Measurements from ENCODE around the gene MIDN. TPM values are rescaled to one million over a fixed set of nuclear protein-coding genes. Genes with fewer than 3 reads are reported as not detected.
A peak's percentile ranks its signal among the peaks of the same experiment; 100 is the strongest.

Gene MIDN
- total RNA-seq, 2 experiments from 2014 or later, result 50.1 to 52.9 TPM

DNA sequence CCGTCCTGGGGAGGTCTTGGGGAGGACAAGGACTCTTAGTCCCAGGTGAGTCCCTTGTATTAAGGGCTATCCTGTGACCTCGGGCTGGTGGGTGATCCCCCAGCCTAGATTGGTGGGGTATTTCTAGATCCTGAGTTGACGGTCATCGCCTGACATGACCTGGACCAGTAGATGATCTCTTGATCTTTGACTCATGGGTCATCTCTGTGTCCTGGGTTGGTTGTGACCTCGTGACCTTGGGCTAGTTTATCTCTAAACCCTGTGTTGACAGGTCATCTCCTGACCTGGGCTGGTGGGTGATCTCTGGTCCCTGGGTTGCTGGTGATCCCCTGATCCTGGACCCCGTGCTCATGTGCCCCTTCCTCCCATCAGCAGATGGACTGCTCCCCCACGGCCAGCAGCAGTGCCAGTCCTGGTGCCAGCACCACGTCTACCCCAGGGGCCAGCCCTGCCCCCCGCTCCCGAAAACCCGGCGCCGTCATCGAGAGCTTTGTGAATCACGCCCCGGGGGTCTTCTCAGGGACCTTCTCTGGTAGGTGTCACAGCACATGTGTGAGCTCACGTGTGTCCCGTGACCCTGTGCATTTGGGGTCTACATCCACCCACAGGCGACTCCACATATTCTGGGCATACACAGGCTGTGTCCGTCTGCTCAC is 6.3 kb downstream of the MIDN start:
- Mint-ChIP-seq H3K36me3 (ENCODE audit: low read depth) (peaks cover 32% of the 10 kb centered on the region), H3K4me1 (ENCODE audit: low read depth) (peaks cover 37% of the 10 kb centered on the region), H3K27ac (peak overlapping the region; percentile 70)

GRCh38 chr19:1255186-1256161 is 7.1 kb downstream of the MIDN start:
- no peak for DNase-seq
- Mint-ChIP-seq H3K4me3 (no peak overlapping the region), H3K4me1 (ENCODE audit: low read depth) (peaks cover 38% of the 10 kb centered on the region), H3K36me3 (ENCODE audit: low read depth) (peaks cover 30% of the 10 kb centered on the region), H3K9me3 (no peaks in the 10 kb centered on the region), H3K27ac (peak overlapping the region; percentile 70), H3K27me3 (ENCODE audit: low read depth) (no peaks in the 10 kb centered on the region)
- intact Hi-C loops (cut with micrococcal nuclease), result no loop called here
- CTCF ChIA-PET, result interaction anchor here (0.8 to 3.6 kb wide), 4 partner anchors 11 to 12 kb away, joined by 4 to 24 read pairs (median 6); no protein-coding TSS in a partner anchor

More for the DNA sequence above, 6.3 kb downstream of the MIDN start:
- intact Hi-C loops (cut with micrococcal nuclease), result loop anchor here (5.0 kb wide), 3 partner anchors 187 to 457 kb away; partner anchors contain the start of genes ARHGAP45 and PTBP1
- Mint-ChIP-seq H3K9me3 (no peaks in the 10 kb centered on the region), H3K27me3 (ENCODE audit: low read depth) (no peaks in the 10 kb centered on the region), H3K4me3 (peak overlapping the region; percentile 12)
- CTCF ChIA-PET, result interaction anchor here (0.8 to 3.6 kb wide), 2 partner anchors 11 to 12 kb away, joined by 4 to 24 read pairs; no protein-coding TSS in a partner anchor
- no peak for DNase-seq

DNA sequence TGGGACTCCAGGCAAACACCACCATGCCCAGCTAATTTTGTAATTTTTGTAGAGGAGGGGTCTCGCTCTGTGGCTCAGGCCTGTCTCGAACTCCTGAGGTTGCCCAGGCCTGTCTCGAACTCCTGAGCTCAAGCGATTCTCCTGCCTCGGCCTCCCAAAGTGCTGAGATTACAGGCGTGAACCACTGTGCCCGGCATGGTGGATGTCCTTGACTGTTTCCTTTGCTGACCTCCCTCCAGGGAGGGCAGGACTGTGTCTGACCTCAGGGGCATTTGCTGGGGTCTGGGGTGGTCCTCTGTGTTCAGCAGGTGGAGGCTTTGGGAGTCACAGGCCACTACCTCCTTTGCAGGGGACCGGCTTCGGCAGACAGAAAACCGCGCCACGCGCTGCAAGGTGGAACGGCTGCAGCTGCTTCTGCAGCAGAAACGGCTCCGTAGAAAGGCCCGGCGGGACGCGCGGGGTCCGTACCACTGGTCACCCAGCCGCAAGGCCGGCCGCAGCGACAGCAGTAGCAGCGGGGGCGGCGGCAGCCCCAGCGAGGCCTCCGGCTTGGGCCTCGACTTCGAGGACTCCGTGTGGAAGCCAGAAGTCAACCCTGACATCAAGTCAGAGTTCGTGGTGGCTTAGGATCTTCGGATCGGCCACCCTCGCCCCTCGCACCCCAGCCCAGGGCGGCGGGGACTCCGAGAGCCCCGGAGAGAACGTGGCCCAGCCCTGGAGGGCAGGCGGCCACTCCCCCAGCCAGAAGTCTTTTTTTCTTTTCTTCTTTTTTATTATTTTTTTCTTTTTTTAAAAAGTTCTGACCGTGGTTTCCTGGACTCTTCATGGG is 8.5 kb downstream of the MIDN start:
- H3K4me1 Mint-ChIP-seq (ENCODE audit: low read depth), result peaks cover 44% of the 10 kb centered on the region
- no peak for DNase-seq
- CTCF ChIA-PET, result interaction anchor here (1.5 to 1.9 kb wide), 2 partner anchors 10 to 12 kb away, joined by 6 read pairs; no protein-coding TSS in a partner anchor
- H3K9me3 Mint-ChIP-seq, result no peaks in the 10 kb centered on the region
- H3K4me3 Mint-ChIP-seq, result no peak overlapping the region
- no peaks in the 10 kb centered on the region for H3K27me3 Mint-ChIP-seq (ENCODE audit: low read depth)
- H3K27ac Mint-ChIP-seq, result peak overlapping the region; percentile 70
- H3K36me3 Mint-ChIP-seq (ENCODE audit: low read depth), result peaks cover 23% of the 10 kb centered on the region
- intact Hi-C loops (cut with micrococcal nuclease), result no loop called here

DNA sequence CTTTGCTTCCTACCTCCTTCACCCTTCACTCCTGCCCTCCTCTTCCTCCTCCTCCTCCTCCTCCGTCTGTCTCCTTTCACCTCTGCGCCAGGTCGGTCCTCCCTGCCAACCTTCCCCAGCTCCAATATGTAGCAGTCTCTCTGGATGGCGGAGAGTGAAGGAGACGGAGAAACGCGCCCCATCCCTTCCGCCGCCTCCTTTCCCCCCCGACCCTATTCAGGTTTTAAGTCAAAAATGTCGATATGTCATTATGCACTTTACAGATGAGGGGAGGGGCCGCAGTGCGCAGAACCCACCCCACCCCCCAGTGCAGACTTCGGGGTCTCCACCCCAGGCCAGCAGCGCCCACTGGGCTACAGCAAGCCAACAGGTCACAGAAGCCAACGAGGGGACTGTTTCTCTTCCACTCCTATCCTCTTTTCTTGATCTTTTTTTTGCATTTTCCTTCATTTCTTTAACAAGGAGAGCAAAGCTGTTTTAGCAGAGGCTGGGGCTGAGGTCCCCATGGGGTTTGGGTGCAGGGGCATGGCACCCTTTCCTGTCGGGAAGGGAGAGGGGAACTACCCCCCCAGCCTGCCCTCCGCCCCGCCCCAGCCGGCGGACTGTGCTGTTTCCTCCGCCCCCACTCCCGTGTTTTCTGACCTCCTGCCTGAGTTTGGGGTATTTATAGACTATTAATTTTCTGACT is 9.2 kb downstream of the MIDN start:
- Mint-ChIP-seq H3K27ac (peak overlapping the region; percentile 97), H3K27me3 (ENCODE audit: low read depth) (no peaks in the 10 kb centered on the region), H3K9me3 (no peaks in the 10 kb centered on the region), H3K4me1 (ENCODE audit: low read depth) (peaks cover 48% of the 10 kb centered on the region), H3K4me3 (peak overlapping the region; percentile 42), H3K36me3 (ENCODE audit: low read depth) (peaks cover 21% of the 10 kb centered on the region)
- intact Hi-C loops (cut with micrococcal nuclease), result no loop called here
- no peak for DNase-seq
- CTCF ChIA-PET, result no interaction called here

DNA sequence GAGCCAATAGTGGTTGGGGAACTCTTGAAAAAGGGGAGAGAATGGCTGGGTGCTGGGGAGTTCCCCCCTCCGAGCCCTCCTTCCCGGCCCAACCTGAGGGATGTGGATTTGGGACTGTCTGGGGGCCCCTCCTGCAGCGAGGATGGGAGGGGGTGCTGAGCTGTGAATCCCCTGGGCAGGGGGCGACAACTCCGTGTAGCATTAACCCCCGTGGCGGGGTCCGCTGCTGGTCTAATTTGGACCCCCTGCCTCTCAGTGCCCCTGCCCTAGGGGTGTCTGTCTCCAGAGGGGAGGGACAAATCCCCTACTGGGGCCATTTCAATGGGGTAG is 9.7 kb downstream of the MIDN start:
- peaks cover 52% of the 10 kb centered on the region for H3K4me1 Mint-ChIP-seq (ENCODE audit: low read depth)
- no peaks in the 10 kb centered on the region for H3K9me3 Mint-ChIP-seq
- peaks cover 21% of the 10 kb centered on the region for H3K36me3 Mint-ChIP-seq (ENCODE audit: low read depth)
- no peaks in the 10 kb centered on the region for H3K27me3 Mint-ChIP-seq (ENCODE audit: low read depth)
- H3K4me3 Mint-ChIP-seq, result peak overlapping the region; percentile 49
- H3K27ac Mint-ChIP-seq, result peak overlapping the region; percentile 97
- no peak for DNase-seq
- CTCF ChIA-PET, result no interaction called here
- intact Hi-C loops (cut with micrococcal nuclease), result no loop called here

DNA sequence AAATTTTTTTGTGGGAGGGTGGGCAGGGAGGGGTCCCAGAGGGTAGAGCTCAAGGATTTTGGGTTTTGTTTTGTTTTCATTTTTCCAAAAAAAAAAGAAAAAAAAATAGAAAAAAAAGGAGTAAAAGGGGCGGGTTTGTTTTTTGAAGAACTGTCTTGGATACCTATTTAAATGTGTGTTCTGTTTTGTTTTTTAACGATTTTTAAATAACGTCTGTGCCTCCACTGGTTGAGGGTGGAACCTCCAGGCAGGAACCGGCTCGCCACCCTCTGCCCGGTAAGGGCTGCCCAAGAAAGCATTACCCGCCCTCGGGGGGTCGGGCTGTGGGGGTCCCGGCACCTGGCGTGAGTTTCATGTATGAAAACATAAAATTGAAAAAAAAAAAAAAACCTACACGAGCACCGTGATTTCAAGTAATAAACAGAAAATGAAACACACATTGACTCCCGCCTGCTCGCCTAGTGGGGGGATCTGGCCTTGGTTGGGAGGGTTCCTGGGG is 10.4 kb downstream of the MIDN start:
- Mint-ChIP-seq H3K4me3 (peak overlapping the region; percentile 92), H3K27me3 (ENCODE audit: low read depth) (no peaks in the 10 kb centered on the region), H3K27ac (peak overlapping the region; percentile 97), H3K4me1 (ENCODE audit: low read depth) (peaks cover 51% of the 10 kb centered on the region), H3K9me3 (no peaks in the 10 kb centered on the region), H3K36me3 (ENCODE audit: low read depth) (peaks cover 17% of the 10 kb centered on the region)
- intact Hi-C loops (cut with micrococcal nuclease), result loop anchor here (1.0 kb wide), 1 partner anchor 9 kb away; no protein-coding TSS in a partner anchor
- DNase-seq, result no peak
- CTCF ChIA-PET, result interaction anchor here (0.7 to 11.1 kb wide), 2 partner anchors 10 to 15 kb away, joined by 3 to 233 read pairs; partner anchors contain the start of genes ATP5F1D and CIRBP

GRCh38 chr19:1259206-1259875 is 11.0 kb downstream of the MIDN start:
- DNase-seq, result peak; percentile 80
- Mint-ChIP-seq H3K27ac (peak overlapping the region; percentile 97), H3K36me3 (ENCODE audit: low read depth) (peaks cover 17% of the 10 kb centered on the region), H3K4me1 (ENCODE audit: low read depth) (peaks cover 49% of the 10 kb centered on the region), H3K27me3 (ENCODE audit: low read depth) (no peaks in the 10 kb centered on the region), H3K9me3 (no peaks in the 10 kb centered on the region), H3K4me3 (peak overlapping the region; percentile 92)
- intact Hi-C loops (cut with micrococcal nuclease), result loop anchor here (1.0 kb wide), 1 partner anchor 10 kb away; no protein-coding TSS in a partner anchor
- CTCF ChIA-PET, result interaction anchor here (0.7 to 11.1 kb wide), 2 partner anchors 9 to 16 kb away, joined by 3 to 233 read pairs; partner anchors contain the start of genes ATP5F1D and CIRBP

- H3K27me3 Mint-ChIP-seq (ENCODE audit: low read depth), result no peaks in the 10 kb centered on the region
- peaks cover 11% of the 10 kb centered on the region for H3K36me3 Mint-ChIP-seq (ENCODE audit: low read depth)
- H3K4me1 Mint-ChIP-seq (ENCODE audit: low read depth), result peaks cover 44% of the 10 kb centered on the region
- H3K27ac Mint-ChIP-seq, result peak overlapping the region; percentile 97
- no peaks in the 10 kb centered on the region for H3K9me3 Mint-ChIP-seq
- DNase-seq, result peak; percentile 70
- peak overlapping the region; percentile 92 for H3K4me3 Mint-ChIP-seq
- CTCF ChIA-PET, result interaction anchor here (11.1 kb wide), 1 partner anchor 16 kb away, joined by 233 read pairs; the partner anchor contains the start of gene ATP5F1D
- intact Hi-C loops (cut with micrococcal nuclease), result loop anchor here (1.0 to 5.0 kb wide), 3 partner anchors 8 to 648 kb away; no protein-coding TSS in a partner anchor
Measured at GRCh38 chr19:1259876-1260748, 11.7 kb downstream of the MIDN start.

GRCh38 chr19:1260749-1261537 is 12.6 kb downstream of the MIDN start:
- peak; percentile 97 for DNase-seq
- no peaks in the 10 kb centered on the region for H3K27me3 Mint-ChIP-seq (ENCODE audit: low read depth)
- H3K36me3 Mint-ChIP-seq (ENCODE audit: low read depth), result peaks cover 11% of the 10 kb centered on the region
- no peaks in the 10 kb centered on the region for H3K9me3 Mint-ChIP-seq
- H3K4me1 Mint-ChIP-seq (ENCODE audit: low read depth), result peaks cover 51% of the 10 kb centered on the region
- H3K27ac Mint-ChIP-seq, result peak overlapping the region; percentile 97
- intact Hi-C loops (cut with micrococcal nuclease), result loop anchor here (1.0 to 5.0 kb wide), 3 partner anchors 8 to 649 kb away; partner anchors contain the start of gene CIRBP
- CTCF ChIA-PET, result interaction anchor here (0.7 to 11.1 kb wide), 3 partner anchors 8 to 23 kb away, joined by 3 to 233 read pairs (median 3); partner anchors contain the start of gene ATP5F1D
- peak overlapping the region; percentile 92 for H3K4me3 Mint-ChIP-seq
